Ovary (tissue), 9 donors: ENCODE measurements around the gene ANAPC1. TPM values are rescaled to one million over a fixed set of nuclear protein-coding genes. Genes with fewer than 3 reads are reported as not detected.

Experiments
- DNase-seq, 5 donors: peaks; one replicate each; pipeline ENCODE4 v3.0.0-alpha.2; 2019 to 2020
- H3K27ac ChIP-seq, 2 donors: fragments of 200-600 bp; one replicate each; pipeline versions ENCODE4 v1.5.1 to v1.8.0; 2019 to 2022
- H3K27me3 ChIP-seq: fragments of 200-600 bp; one replicate; pipeline ENCODE4 v1.8.0; 2022
- H3K36me3 ChIP-seq: fragments of 200-600 bp; sonication (generic); one replicate; pipeline ENCODE4 v1.5.1; 2019
- H3K4me1 ChIP-seq: one replicate; pipeline ENCODE4 v1.8.1; 2013; ENCODE audit warnings: mild to moderate bottlenecking, moderate library complexity; ENCODE audit not compliant: insufficient read depth
- H3K4me3 ChIP-seq: fragments of 200-600 bp; sonication (generic); one replicate; pipeline ENCODE4 v1.5.1; 2017
- H3K9me3 ChIP-seq, 2 donors: fragments of 200-600 bp in 1 of 2; sonication (generic) in 1 of 2; one replicate each; pipeline versions ENCODE4 v1.5.1 to v1.8.1; 2013 to 2019; ENCODE audit warnings: mild to moderate bottlenecking in 1 of 2, moderate library complexity in 1 of 2
- CTCF ChIP-seq, 3 donors: fragments of 450-650 bp in 2 of 3; fragments of 200-600 bp in 1 of 3; IDR thresholded peaks; one replicate each; pipeline versions ENCODE4 v1.5.1 to v1.8.0; 2016 to 2022; ENCODE audit warnings: antibody characterized with exemption in 3 of 3, mild to moderate bottlenecking in 1 of 3
- EP300 ChIP-seq: sonication (generic); formaldehyde crosslinking; IDR thresholded peaks from one replicate; pipeline ENCODE4 v1.6.1; 2017; ENCODE audit warnings: antibody characterized with exemption
- POLR2A ChIP-seq: fragments of 450-650 bp; IDR thresholded peaks from one replicate; pipeline ENCODE4 v1.6.1; 2017; ENCODE audit warnings: antibody characterized with exemption, mild to moderate bottlenecking, moderate library complexity
- WGBS, 3 donors: extraction: QIAGEN DNeasy Blood & Tissue Kit in 1 of 3; methylation state at CpG; one replicate each; pipeline versions ENCODE4 v1.1.5 to v1.1.7; 2013 to 2017; 5-methylcytosine and 5-hydroxymethylcytosine counted together
- intact Hi-C, 4 donors: fragments of 100-400 bp; cut with DNase I; formaldehyde crosslinking; loops; one replicate each; pipeline versions ENCODE4 v1.11.0 to v1.15.1; 2022 to 2023
- polyA plus RNA-seq, 2 donors: library from polyadenylated mRNA; stranded (reverse); fragments of 200-250 nt in 1 of 2; fragments of 350-450 nt in 1 of 2; fragmentation: Illumina TruSeq in 1 of 2; extraction: RNeasy Lipid Tissue Mini Kit (QIAGEN cat#74804) in 1 of 2; gene quantifications; one replicate each; pipeline ENCODE4 v1.2.3, GENCODE V29; 2013 to 2014
- total RNA-seq, 7 donors: library from RNA; depleted of rRNA in 2 of 7; stranded (reverse); fragments of >200 nt in 2 of 7; fragmentation: NEBNext Ultra II Directional in 3 of 7; extraction: Animal tissue kit (Norgen Biotek cat#: 25700) in 3 of 7; gene quantifications; one replicate each; pipeline versions ENCODE4 v1.1.0 to v1.2.4, GENCODE V29; 2016 to 2023
- donor health status: DM: no; HTN: no; CAD: no; lungs with moderate emphysema.
- donor health status: DM: no; HTN: no; CAD: no.
- donor health status: Bipolar disorder and iron deficiency.
- donor health status: DM: yes; HTN: yes; CAD: no.
- donor health status: DM: no; HTN: no; CAD: no.
- donor health status: DM: yes; HTN: yes; CAD: no.

The ANAPC1 gene
- total and polyA plus RNA-seq, 9 donors: 7.6 to 43.3 (median 31.9) TPM

- TF ChIP-seq EP300: no peak
- no peak for TF ChIP-seq CTCF (IDR thresholded peaks at IDR 0.05)
- TF ChIP-seq POLR2A: no peak
- H3K9me3 ChIP-seq: no peaks in the 10 kb centered on the region
- no peaks in the 10 kb centered on the region for H3K36me3 ChIP-seq
- H3K4me3 ChIP-seq: no peak overlapping the region
- WGBS, 3 donors: 57 to 65% (median 61%) methylated on average over 2 of the region's 2 CpGs
- H3K27ac ChIP-seq: no peak overlapping the region
- DNase-seq: no peak
- H3K27me3 ChIP-seq: no peaks in the 10 kb centered on the region
- peaks cover 7% of the 10 kb centered on the region for H3K4me1 ChIP-seq
- intact Hi-C loops: no loop called here
These were observed 43.7 kb upstream of the ANAPC1 start for GRCh38 chr2:111927723-111928122.

DNA sequence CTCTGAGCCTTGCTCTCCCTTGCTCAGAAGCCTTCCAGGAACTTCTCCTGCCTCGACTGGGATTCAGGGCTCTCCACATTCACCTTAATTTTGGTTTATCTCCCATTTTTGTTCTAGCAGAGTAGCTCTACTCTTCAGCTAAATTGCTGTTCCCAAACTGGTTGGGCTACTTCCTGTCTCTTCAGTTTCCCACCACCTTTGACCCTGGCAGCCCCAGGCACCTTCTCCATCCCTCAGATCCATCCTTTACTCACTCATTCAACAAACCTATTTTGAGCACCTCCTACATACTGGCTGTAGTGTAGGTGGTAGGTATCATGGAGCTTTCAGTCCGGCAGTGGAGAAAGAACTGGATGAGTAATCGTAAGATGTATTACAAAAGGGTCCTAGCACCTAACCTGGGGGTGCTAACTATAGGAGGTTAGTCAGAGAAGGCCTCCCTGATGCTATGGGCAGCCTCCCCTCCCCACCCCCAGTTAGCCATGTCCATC lies 40.7 kb upstream of the ANAPC1 start:
- Histone ChIP-seq H3K36me3 (no peaks in the 10 kb centered on the region), H3K27ac (no peak overlapping the region), H3K4me3 (no peak overlapping the region), H3K4me1 (peaks cover 9% of the 10 kb centered on the region), H3K27me3 (no peaks in the 10 kb centered on the region), H3K9me3 (no peaks in the 10 kb centered on the region)
- no peak for TF ChIP-seq EP300
- TF ChIP-seq POLR2A: no peak
- no peak for DNase-seq
- intact Hi-C loops: no loop called here
- 85 to 93% (median 90%) methylated on average over 3 of the region's 3 CpGs for WGBS, 3 donors

DNA sequence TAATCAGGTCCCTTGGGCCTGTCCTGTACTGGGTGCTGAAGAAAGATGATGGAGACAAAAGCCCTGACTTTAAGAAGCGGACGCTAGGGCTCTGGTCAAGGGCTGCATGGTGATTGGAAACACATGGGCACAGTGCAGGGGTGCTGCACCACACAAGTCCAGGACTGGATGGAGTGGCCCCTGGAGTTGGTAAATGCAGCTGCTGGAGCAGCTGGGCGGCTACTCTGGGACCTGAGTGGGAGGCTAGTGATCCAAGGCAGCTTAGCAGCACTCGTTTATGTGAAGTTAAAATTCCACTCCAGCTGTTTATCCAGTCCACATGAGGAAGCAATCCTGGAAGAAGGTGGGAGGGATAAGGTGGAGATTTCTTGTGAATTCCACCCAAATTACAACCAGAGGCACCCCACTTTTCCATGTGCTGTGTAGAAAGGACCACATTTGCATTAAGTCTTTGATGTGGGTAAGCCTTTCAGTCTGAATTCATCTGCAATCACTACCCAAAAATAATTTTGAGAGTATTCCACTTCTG lies 39.3 kb upstream of the ANAPC1 start:
- H3K4me1 ChIP-seq: peaks cover 9% of the 10 kb centered on the region
- no peak overlapping the region for H3K27ac ChIP-seq
- WGBS, 3 donors: 7 to 16% (median 12%) methylated on average over 4 of the region's 4 CpGs
- H3K9me3 ChIP-seq: no peaks in the 10 kb centered on the region
- TF ChIP-seq CTCF (IDR thresholded peaks at IDR 0.05): no peak
- TF ChIP-seq EP300: no peak
- no peak for TF ChIP-seq POLR2A
- peak in 3 of 5 donors; percentile 30 to 52 (median 32) for DNase-seq
- H3K36me3 ChIP-seq: no peaks in the 10 kb centered on the region
- H3K27me3 ChIP-seq: no peaks in the 10 kb centered on the region
- H3K4me3 ChIP-seq: no peak overlapping the region
- intact Hi-C loops: no loop called here

- Histone ChIP-seq H3K4me3 (no peak overlapping the region), H3K27me3 (no peaks in the 10 kb centered on the region), H3K27ac (no peak overlapping the region), H3K36me3 (no peaks in the 10 kb centered on the region), H3K4me1 (peaks cover 4% of the 10 kb centered on the region), H3K9me3 (no peaks in the 10 kb centered on the region)
- TF ChIP-seq POLR2A (no peak), CTCF (IDR thresholded peaks at IDR 0.05) (no peak), EP300 (no peak)
- 79 to 84% (median 83%) methylated on average over 8 of the region's 8 CpGs for WGBS, 3 donors
- intact Hi-C loops: no loop called here
- DNase-seq: no peak
These were observed 36.0 kb upstream of the ANAPC1 start for GRCh38 chr2:111919794-111920608.

GRCh38 chr2:111919365-111919764 lies 35.4 kb upstream of the ANAPC1 start:
- H3K36me3 ChIP-seq: no peaks in the 10 kb centered on the region
- no peak for TF ChIP-seq EP300
- no peak for TF ChIP-seq POLR2A
- no peak for TF ChIP-seq CTCF (IDR thresholded peaks at IDR 0.05)
- H3K4me3 ChIP-seq: no peak overlapping the region
- DNase-seq: no peak
- intact Hi-C loops: no loop called here
- no peaks in the 10 kb centered on the region for H3K9me3 ChIP-seq
- H3K27ac ChIP-seq: no peak overlapping the region
- WGBS, 3 donors: 50 to 59% (median 58%) methylated on average over 2 of the region's 2 CpGs
- H3K4me1 ChIP-seq: peaks cover 4% of the 10 kb centered on the region
- no peaks in the 10 kb centered on the region for H3K27me3 ChIP-seq
